PC-9 (cell line): ENCODE measurements around the gene USP10.

Experiments used
- EZH2 ChIP-seq: fragments of 200-600 bp; sonication (generic); IDR thresholded peaks from 2 replicates; pipeline ENCODE4 v1.8.0; 2017; ENCODE audit warnings: antibody characterized with exemption, low read depth
- TF ChIP-seq, protein P1 (sequence below): fragments of 200-600 bp; sonication (generic); conservative IDR thresholded peaks from 2 replicates; pipeline ENCODE4 v1.6.1; 2017; ENCODE audit warnings: mixed run types, antibody characterized with exemption, mild to moderate bottlenecking, moderate library complexity

DNA sequence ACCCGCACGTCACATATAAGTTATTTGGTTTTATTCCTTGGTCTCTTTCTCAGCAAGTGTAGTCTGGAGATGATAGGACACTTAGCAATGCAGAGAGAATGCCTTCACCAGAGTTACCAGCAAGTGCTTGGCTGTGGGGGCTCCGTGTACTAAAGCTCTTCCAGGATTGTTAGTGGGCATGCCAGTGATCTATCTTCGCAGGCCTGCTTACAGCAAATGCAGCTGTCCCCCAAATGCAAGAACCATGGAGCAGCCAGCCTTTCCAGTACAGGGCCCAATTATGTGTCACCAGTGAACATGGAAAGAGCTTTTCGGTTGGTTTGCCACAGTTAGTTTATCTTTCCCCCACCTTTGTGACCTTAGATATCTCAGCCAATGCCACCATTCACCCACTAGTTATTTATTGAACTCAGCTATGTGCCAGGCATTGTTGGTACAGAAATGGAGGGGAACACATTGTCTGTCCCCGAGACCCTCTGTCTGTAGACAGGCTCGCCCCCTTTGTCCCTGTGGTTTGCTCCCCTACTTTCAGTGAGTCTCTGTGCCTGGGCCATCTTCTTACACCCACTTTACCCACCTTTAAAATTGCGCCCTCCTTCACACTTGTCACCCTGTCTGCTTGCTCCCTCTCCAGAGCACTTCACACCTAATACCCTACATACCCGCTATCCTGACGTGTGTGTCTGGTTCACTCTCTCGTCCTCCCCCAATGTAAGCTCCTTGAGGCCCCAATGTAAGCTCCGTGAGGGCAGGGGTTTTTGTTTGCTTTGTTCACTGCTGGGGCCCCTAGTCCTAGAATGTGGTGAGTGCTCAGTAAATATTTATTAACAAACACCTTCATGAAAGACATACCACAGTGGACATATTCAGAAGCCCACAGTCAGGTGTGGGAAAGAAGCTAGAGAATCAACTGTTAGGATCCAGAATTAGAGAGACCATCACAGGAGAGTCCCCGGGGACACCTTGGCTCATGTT is 13.3 kb downstream of the USP10 start:
- TF ChIP-seq, protein P1, sequence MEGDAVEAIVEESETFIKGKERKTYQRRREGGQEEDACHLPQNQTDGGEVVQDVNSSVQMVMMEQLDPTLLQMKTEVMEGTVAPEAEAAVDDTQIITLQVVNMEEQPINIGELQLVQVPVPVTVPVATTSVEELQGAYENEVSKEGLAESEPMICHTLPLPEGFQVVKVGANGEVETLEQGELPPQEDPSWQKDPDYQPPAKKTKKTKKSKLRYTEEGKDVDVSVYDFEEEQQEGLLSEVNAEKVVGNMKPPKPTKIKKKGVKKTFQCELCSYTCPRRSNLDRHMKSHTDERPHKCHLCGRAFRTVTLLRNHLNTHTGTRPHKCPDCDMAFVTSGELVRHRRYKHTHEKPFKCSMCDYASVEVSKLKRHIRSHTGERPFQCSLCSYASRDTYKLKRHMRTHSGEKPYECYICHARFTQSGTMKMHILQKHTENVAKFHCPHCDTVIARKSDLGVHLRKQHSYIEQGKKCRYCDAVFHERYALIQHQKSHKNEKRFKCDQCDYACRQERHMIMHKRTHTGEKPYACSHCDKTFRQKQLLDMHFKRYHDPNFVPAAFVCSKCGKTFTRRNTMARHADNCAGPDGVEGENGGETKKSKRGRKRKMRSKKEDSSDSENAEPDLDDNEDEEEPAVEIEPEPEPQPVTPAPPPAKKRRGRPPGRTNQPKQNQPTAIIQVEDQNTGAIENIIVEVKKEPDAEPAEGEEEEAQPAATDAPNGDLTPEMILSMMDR = no peak
- no peak for TF ChIP-seq EZH2
